CD1c-positive myeloid dendritic cell (primary cell): ENCODE measurements around the gene PYGB.

Experiments used
- DNase-seq: peaks from one replicate; pipeline ENCODE4 v3.0.0-alpha.2; 2016; ENCODE audit errors: extremely low spot score

The PYGB gene

DNA sequence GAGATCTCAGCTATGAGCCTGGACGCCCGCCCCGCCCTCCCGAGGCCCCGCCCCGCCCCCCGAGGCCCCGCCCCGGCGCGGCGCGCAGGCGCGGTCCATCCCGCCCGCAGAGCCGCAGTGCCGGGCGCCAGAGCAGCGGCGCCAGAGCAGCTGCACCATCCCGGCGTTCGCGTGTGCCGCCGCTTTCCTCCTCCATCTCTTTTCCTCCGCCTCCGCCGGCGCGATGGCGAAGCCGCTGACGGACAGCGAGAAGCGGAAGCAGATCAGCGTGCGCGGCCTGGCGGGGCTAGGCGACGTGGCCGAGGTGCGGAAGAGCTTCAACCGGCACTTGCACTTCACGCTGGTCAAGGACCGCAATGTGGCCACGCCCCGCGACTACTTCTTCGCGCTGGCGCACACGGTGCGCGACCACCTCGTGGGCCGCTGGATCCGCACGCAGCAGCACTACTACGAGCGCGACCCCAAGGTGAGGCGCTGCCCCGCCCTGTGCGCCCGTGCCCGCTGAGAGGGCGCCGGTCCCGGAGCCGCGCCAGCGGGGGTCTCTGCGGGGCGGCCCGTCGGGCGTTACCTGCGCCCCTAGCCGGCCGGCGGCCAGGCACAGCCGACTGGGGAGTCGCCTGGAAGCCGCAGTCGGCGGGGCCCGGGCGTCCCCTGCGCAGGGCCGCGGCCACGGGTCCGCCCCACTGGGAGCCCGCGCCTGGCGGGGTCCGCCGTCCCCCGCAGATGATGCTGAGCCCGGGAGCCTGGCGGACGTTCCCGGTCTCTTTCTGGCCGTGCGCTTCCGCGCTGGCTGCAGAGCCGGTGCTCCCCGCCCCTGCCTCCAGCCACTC, at the start of gene PYGB:
Gene PYGB (plus strand): TSS at position 130 of the 830 bp plus-strand sequence. CDS start 94 bp downstream, at position 224.
- DNase-seq, result peak; percentile 95

- no peak for DNase-seq
Observed at GRCh38 chr20:25198663-25199383, 49.1 kb upstream of the PYGB start.

DNA sequence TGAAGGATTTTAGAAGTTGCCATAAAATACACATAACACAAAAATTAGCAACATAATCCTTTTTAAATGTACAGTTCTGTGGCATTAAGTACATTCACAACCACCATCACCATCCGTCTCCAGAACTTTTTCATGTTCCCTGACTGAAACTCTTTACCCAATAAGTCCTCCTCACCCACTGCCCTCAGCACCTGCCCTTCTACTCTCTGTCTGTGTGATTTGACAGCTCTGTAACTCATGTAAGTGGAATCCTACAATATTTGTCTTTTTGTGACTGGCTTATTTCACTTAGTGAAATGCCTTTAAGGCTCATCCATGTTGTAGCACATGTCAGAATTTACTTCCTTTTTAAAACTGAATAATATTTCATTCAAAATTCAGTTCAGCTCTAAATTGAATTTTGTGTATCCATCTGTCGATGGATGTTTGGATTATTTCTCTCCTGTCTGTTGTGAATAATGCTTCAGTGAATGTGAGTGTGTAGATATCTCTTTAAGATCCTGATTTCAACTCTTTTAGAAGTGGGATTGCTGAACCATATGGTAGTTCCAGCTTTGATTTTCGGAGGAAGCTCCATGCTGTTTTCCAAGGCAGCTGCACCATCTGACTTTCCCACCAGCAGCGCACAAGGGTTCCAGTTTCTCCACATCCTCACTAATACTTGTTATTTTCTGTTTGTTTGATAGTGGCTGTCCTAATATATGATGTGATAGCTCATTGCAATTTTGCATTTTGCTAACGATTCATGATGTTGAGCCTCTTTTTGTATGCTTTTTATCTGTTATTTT, 48.2 kb upstream of the PYGB start:
- DNase-seq, result no peak

DNA sequence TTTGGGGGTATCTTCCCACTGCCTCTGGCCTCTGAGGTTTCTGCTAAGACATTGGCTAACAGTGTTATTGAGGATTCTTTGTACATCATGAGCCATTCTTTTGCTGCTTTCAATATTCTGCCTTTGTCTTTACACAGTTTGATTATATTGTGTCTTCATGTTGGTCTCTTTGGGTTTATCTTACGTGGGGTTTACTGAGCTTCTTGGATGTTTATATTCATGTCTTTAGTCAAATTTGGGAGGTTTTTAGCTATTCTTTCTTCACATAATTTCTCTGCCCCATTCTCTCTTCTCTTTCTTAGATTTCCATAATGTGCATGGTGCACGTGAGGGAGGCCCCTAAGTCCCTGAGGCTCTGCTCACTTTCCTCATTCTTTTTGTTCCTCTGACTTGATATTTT, 44.8 kb upstream of the PYGB start:
- DNase-seq, result no peak

GRCh38 chr20:25203871-25204320, 44.0 kb upstream of the PYGB start:
- peak; percentile 86 for DNase-seq

GRCh38 chr20:25204550-25205276, 43.2 kb upstream of the PYGB start:
- DNase-seq, result peak; percentile 61

GRCh38 chr20:25205277-25206062, 42.4 kb upstream of the PYGB start:
- DNase-seq, result no peak

GRCh38 chr20:25206063-25206403, 41.9 kb upstream of the PYGB start:
- DNase-seq, result no peak

DNA sequence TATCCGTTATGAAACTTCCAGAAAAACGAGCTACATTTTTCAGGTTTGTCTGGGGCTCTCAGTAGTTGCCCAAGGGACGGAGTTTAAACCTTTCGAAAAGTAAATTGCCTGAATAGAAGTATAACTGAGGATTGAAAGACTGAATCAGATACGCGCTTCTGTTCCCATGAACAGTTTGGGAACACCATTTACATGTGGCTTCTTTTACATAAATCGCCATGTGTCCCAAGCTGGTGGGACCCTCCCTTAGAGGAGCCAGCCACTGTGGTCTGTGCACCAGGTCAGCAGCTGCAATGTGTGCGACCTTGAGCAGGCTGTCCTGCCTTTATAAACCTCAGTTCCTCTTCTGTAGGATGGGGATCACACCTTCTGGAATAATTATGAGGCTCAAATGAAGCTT, 41.3 kb upstream of the PYGB start:
- no peak for DNase-seq

DNA sequence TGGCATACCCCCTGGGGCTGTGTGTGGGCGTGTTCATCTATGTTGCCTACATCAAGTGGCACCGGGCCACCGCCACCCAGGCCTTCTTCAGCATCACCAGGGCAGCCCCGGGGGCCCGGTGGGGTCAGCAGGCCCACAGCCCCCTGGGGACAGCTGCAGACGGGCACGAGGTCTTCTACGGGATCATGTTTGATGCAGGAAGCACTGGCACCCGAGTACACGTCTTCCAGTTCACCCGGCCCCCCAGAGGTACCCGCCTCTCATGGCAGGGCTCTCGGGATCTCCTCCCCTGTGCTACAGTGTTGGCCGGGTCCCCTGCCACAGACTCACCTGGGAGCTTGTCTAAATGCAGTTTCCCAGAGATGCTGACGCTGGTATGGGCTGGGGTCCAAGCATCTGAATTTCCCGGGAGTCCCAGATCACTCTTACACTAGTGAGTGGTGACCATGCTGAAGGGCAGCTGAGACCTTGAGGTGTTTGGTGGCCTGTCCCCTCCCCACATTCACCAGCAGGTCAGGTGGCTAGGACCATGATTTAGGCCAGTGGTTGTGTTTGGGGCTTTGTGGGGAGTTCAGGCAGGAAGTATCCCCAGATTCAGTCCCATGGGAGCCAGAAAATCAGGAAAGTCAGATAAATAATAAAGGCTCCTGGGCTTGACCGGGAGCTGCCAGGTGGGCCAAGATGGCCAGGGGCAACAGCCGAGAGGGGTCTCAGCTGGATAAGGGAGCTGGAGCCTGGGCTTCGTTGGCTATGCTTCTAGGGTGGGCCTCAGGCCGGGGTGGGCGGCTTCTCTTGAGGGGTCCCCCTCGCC, 40.5 kb upstream of the PYGB start:
- DNase-seq, result no peak

- DNase-seq, result no peak
Observed at GRCh38 chr20:25207960-25208534, 39.8 kb upstream of the PYGB start.

- no peak for DNase-seq
Observed at GRCh38 chr20:25209400-25209799, 38.5 kb upstream of the PYGB start.

DNA sequence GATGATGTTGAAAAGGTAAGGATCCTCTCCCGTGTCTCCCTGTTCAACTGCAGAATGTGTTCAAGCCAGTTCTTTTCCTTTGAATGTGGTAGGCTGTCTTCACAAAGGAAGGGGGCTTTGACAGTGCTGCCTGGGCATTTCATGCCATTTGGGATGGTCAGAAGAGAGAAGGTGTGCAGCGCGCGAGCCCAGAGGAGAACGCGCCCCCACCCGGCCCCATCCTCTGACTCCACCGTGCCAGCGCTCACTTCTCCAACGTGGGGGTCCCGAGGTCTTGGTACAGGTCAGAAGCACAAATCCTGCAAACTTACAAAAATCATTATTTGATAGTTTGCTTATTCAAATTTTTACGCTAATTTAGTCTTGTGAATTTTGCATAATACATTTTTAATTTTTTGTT, 38.0 kb upstream of the PYGB start:
- no peak for DNase-seq

GRCh38 chr20:25211273-25211672, 36.6 kb upstream of the PYGB start:
- no peak for DNase-seq

DNA sequence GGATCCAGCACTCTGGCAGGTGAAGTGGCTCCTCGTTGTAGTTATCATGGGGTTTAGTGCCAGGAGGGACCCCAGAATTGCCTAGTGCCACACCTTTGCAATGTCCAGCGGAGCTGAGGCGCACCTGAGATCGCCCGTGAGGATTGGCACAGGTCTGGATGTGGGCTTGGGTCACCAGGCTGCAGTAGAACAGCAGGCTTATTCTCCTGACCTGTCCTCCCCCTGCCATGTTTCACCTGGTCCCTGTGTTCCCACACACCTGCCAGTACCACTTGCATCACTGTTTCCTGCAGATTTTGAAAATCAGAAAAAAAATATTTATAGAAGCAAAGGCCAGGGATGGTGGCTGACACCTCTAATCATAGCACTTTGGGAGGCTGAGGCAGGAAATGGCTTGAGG, 35.6 kb upstream of the PYGB start:
- DNase-seq, result no peak

- DNase-seq, result no peak
Observed at GRCh38 chr20:25213566-25214425, 34.1 kb upstream of the PYGB start.

- DNase-seq, result no peak
Observed at GRCh38 chr20:25214426-25214790, 33.5 kb upstream of the PYGB start.

DNA sequence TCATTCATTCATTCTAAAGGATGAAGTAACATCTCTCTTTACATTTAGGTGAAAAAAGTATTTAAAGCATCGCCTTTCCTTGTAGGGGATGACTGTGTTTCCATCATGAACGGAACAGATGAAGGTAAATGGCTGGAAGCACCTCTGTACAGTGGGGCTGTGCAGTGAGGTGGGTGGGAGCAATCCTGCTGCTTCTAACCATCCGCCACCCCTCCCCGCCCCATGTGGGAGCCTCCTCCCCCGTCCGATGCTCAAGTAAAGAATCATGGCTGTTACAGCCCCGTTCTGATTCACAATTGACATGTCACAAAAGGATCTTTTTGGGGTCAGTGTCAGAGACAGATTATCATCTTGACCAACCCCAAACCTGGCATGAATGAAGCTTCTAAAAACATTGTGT, 33.1 kb upstream of the PYGB start:
- DNase-seq, result no peak

DNA sequence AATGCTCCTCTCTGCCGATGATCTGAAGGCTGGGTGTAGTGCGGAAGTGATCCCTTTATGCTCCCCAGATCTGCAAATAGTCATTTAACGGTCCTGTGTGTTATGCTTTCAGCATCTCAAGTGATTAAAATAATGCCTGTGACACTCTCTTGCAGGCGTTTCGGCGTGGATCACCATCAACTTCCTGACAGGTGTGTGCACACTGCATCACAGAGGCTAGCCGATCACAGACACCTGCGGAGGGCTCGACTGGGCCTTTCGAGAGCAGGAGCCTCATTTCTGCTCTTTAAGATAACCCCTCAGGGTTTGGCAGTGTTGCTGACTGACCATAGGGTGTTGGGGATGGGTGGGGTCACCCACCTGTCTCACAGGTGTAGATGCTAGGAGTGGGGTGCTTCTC, 32.4 kb upstream of the PYGB start:
- no peak for DNase-seq
